OCI-LY3 (cell line): ENCODE data around the gene PRUNE2.

ENCODE experiments used
- EZH2phosphoT487 ChIP-seq: fragments of 200-600 bp; shearing (Covaris generic); IDR thresholded peaks from 2 replicates; pipeline ENCODE4 v1.6.1; 2018; ENCODE audit warnings: antibody characterized with exemption, mixed run types, low read depth
- TF ChIP-seq, protein P1 (sequence below): fragments of 200-600, 300-600 bp; sonication (generic); IDR thresholded peaks from 2 replicates; pipeline ENCODE4 v1.5.1; 2014; ENCODE audit warnings: antibody characterized with exemption, low read length, low read depth

- TF ChIP-seq, protein P1, sequence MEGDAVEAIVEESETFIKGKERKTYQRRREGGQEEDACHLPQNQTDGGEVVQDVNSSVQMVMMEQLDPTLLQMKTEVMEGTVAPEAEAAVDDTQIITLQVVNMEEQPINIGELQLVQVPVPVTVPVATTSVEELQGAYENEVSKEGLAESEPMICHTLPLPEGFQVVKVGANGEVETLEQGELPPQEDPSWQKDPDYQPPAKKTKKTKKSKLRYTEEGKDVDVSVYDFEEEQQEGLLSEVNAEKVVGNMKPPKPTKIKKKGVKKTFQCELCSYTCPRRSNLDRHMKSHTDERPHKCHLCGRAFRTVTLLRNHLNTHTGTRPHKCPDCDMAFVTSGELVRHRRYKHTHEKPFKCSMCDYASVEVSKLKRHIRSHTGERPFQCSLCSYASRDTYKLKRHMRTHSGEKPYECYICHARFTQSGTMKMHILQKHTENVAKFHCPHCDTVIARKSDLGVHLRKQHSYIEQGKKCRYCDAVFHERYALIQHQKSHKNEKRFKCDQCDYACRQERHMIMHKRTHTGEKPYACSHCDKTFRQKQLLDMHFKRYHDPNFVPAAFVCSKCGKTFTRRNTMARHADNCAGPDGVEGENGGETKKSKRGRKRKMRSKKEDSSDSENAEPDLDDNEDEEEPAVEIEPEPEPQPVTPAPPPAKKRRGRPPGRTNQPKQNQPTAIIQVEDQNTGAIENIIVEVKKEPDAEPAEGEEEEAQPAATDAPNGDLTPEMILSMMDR = no peak
- no peak for TF ChIP-seq EZH2phosphoT487
Measured at GRCh38 chr9:76572151-76572550, 333.8 kb downstream of the PRUNE2 start.
